SK-N-SH (cell line): ENCODE measurements around the gene SLC6A17. TPM values are rescaled to one million over a fixed set of nuclear protein-coding genes. Genes with fewer than 3 reads are reported as not detected.

Source experiments
- CTCF ChIA-PET: fragments of 300-600, 350-600 bp; formaldehyde crosslinking; extraction: SDS; loops from one replicate; lab custom pipeline; 2021; lab: Yijun Ruan, JAX
- POLR2A ChIA-PET: fragments of 350-600 bp; sonication (Branson Sonifier 250); formaldehyde crosslinking; extraction: SDS; loops from one replicate; lab custom pipeline; 2020; ENCODE audit warnings: antibody characterized with exemption, inconsistent platforms; lab: Yijun Ruan, JAX
- DNase-seq: peaks from one replicate; pipeline ENCODE4 v3.0.0; 2012
- H2AFZ ChIP-seq: fragments of 200-600 bp; sonication (generic); 2 replicates; pipeline ENCODE4 v1.8.1; 2016; ENCODE audit warnings: antibody characterized with exemption, mild to moderate bottlenecking, low read depth
- H3F3A ChIP-seq: fragments of 200-600 bp; sonication (generic); replicated peaks from 2 replicates; pipeline ENCODE3; 2016; ENCODE audit warnings: antibody characterized with exemption, mild to moderate bottlenecking; ENCODE audit not compliant: insufficient read depth
- H3K27ac ChIP-seq, 2 experiments: fragments of 200-500 bp in 1 of 2; fragments of 200-600 bp in 1 of 2; sonication (Bioruptor generic) in 1 of 2; sonication (generic), shearing (Covaris generic) in 1 of 2; 2 replicates each; pipeline versions ENCODE4 v1.5.1 to v1.6.1; 2014 to 2016; ENCODE audit warnings: low read depth in 2 of 2, inconsistent platforms in 1 of 2, low read length in 1 of 2, mild to moderate bottlenecking in 1 of 2, mixed read lengths in 1 of 2
- H3K27me3 ChIP-seq: fragments of 200-600 bp; sonication (generic), shearing (Covaris generic); 2 replicates; pipeline ENCODE4 v1.6.1; 2016; ENCODE audit warnings: mixed run types; ENCODE audit not compliant: insufficient read depth
- H3K36me3 ChIP-seq, 2 experiments: fragments of 200-500 bp in 1 of 2; fragments of 200-600 bp in 1 of 2; sonication (Bioruptor generic) in 1 of 2; sonication (generic) in 1 of 2; replicated peaks in 1 of 2; 2 replicates each; pipeline versions ENCODE3 to v1.5.1; 2014 to 2016; ENCODE audit warnings: low read length in 1 of 2, mild to moderate bottlenecking in 1 of 2; ENCODE audit not compliant: insufficient read depth in 2 of 2, control insufficient read depth in 1 of 2
- H3K4me1 ChIP-seq, 2 experiments: fragments of 200-500 bp in 1 of 2; fragments of 200-600 bp in 1 of 2; sonication (Bioruptor generic) in 1 of 2; sonication (generic), shearing (Covaris generic) in 1 of 2; 2 replicates each; pipeline versions ENCODE4 v1.5.1 to v1.6.1; 2014 to 2016; ENCODE audit warnings: low read depth in 1 of 2, low read length in 1 of 2, mixed run types in 1 of 2; ENCODE audit not compliant: insufficient read depth in 2 of 2, control insufficient read depth in 1 of 2
- H3K4me2 ChIP-seq: fragments of 200-600 bp; sonication (generic), shearing (Covaris generic); 2 replicates; pipeline ENCODE4 v1.6.1; 2017; ENCODE audit warnings: mixed run types
- H3K4me3 ChIP-seq, 2 experiments: fragments of 200-500 bp in 1 of 2; fragments of 200-600 bp in 1 of 2; sonication (Bioruptor generic) in 1 of 2; sonication (generic), shearing (Covaris generic) in 1 of 2; 2 replicates each; pipeline versions ENCODE4 v1.5.1 to v1.8.1; 2014 to 2016; ENCODE audit warnings: low read depth in 2 of 2, inconsistent platforms in 1 of 2, low read length in 1 of 2, mild to moderate bottlenecking in 1 of 2, mixed read lengths in 1 of 2, moderate library complexity in 1 of 2
- H3K79me2 ChIP-seq: fragments of 200-600 bp; sonication (generic); 2 replicates; pipeline ENCODE4 v1.8.1; 2017; ENCODE audit warnings: mild to moderate bottlenecking; ENCODE audit not compliant: insufficient read depth
- H3K9ac ChIP-seq: fragments of 200-600 bp; sonication (generic); 2 replicates; pipeline ENCODE4 v1.6.1; 2017; ENCODE audit warnings: mixed run types
- H3K9me2 ChIP-seq: fragments of 200-600 bp; sonication (generic); 2 replicates; pipeline ENCODE4 v1.6.1; 2017; ENCODE audit warnings: mixed run types
- H3K9me3 ChIP-seq: fragments of 200-600 bp; sonication (generic); 2 replicates; pipeline ENCODE4 v1.6.1; 2017; ENCODE audit warnings: mixed run types, mild to moderate bottlenecking, moderate library complexity
- H4K20me1 ChIP-seq: fragments of 200-600 bp; sonication (generic); 2 replicates; pipeline ENCODE4 v1.6.1; 2017; ENCODE audit warnings: mild to moderate bottlenecking, mixed run types; ENCODE audit not compliant: insufficient read depth
- CTCF ChIP-seq: fragments of 200-600 bp; sonication (generic); IDR thresholded peaks from 2 replicates; pipeline ENCODE4 v1.6.1; 2017; ENCODE audit warnings: antibody characterized with exemption, mild to moderate bottlenecking, moderate library complexity
- EP300 ChIP-seq, 2 experiments: IDR thresholded peaks; 2 replicates each; pipeline versions ENCODE4 v1.4.0 to v1.6.1; 2012; ENCODE audit warnings: borderline replicate concordance in 1 of 2, low read depth in 1 of 2, low read length in 1 of 2
- EZH2phosphoT487 ChIP-seq: fragments of 200-600 bp; sonication (generic); IDR thresholded peaks from 2 replicates; pipeline ENCODE4 v1.6.1; 2017; ENCODE audit warnings: low read depth, mixed run types, mild to moderate bottlenecking, antibody characterized with exemption, moderate library complexity, borderline replicate concordance
- FOXJ3 ChIP-seq: sonication (generic); formaldehyde crosslinking; IDR thresholded peaks from 2 replicates; pipeline ENCODE4 v1.5.1; 2020; ENCODE audit warnings: mild to moderate bottlenecking, missing genetic modification reagents
- FOXM1 ChIP-seq: IDR thresholded peaks from 2 replicates; pipeline ENCODE4 v1.4.0; 2012; ENCODE audit warnings: low read depth, mild to moderate bottlenecking
- GABPA ChIP-seq: IDR thresholded peaks from 2 replicates; pipeline ENCODE4 v1.4.0; 2012; ENCODE audit warnings: low read depth, mild to moderate bottlenecking
- GATA2 ChIP-seq: sonication (generic); formaldehyde crosslinking; IDR thresholded peaks from 2 replicates; pipeline ENCODE4 v1.5.0; 2020; ENCODE audit warnings: mild to moderate bottlenecking, missing genetic modification reagents
- IRF3 ChIP-seq: fragments of 150-350 bp; IDR thresholded peaks from 2 replicates; pipeline ENCODE4 v1.6.1; 2016; ENCODE audit warnings: mild to moderate bottlenecking, low read depth, low read length
- JUND ChIP-seq: IDR thresholded peaks from 2 replicates; pipeline ENCODE4 v1.4.0; 2012
- MAX ChIP-seq: IDR thresholded peaks from 2 replicates; pipeline ENCODE4 v1.4.0; 2012; ENCODE audit warnings: low read depth
- NFIC ChIP-seq: IDR thresholded peaks from 2 replicates; pipeline ENCODE4 v1.4.0; 2012; ENCODE audit warnings: borderline replicate concordance
- NRF1 ChIP-seq: IDR thresholded peaks from 2 replicates; pipeline ENCODE4 v1.6.1; 2012; ENCODE audit warnings: low read depth, mild to moderate bottlenecking, low read length
- RCOR1 ChIP-seq: fragments of 150-350 bp; IDR thresholded peaks from 2 replicates; pipeline ENCODE4 v1.6.1; 2017; ENCODE audit warnings: antibody characterized with exemption, low read length
- REST ChIP-seq: IDR thresholded peaks from 2 replicates; pipeline ENCODE4 v1.6.1; 2012; ENCODE audit warnings: mild to moderate bottlenecking, low read depth, low read length, moderate library complexity
- TAF1 ChIP-seq: IDR thresholded peaks from 2 replicates; pipeline ENCODE4 v1.6.1; 2012; ENCODE audit warnings: low read depth, mild to moderate bottlenecking, low read length, moderate library complexity, borderline replicate concordance
- TCF12 ChIP-seq: IDR thresholded peaks from 2 replicates; pipeline ENCODE4 v1.4.0; 2012
- TEAD4 ChIP-seq: IDR thresholded peaks from 2 replicates; pipeline ENCODE4 v1.4.0; 2012; ENCODE audit warnings: mild to moderate bottlenecking, borderline replicate concordance; ENCODE audit not compliant: insufficient read depth
- USF1 ChIP-seq: IDR thresholded peaks from 2 replicates; pipeline ENCODE4 v1.4.0; 2012; ENCODE audit warnings: low read depth, borderline replicate concordance
- USF2 ChIP-seq: fragments of 150-350 bp; IDR thresholded peaks from 2 replicates; pipeline ENCODE4 v1.6.1; 2017; ENCODE audit warnings: antibody characterized with exemption, low read length, low read depth, borderline replicate concordance
- YY1 ChIP-seq: IDR thresholded peaks from 2 replicates; pipeline ENCODE4 v1.4.0; 2012; ENCODE audit warnings: low read depth, mild to moderate bottlenecking
- WGBS: methylation state at CpG from one replicate; pipeline ENCODE4 v1.1.6; 2017; ENCODE audit warnings: low lambda C conversion rate; 5-methylcytosine and 5-hydroxymethylcytosine counted together
- polyA plus RNA-seq, 3 experiments: library from polyadenylated mRNA; depleted of rRNA; stranded (reverse); fragments of >200 nt; gene quantifications; 2 replicates each; pipeline ENCODE4 v1.2.3, GENCODE V29; 2012

Gene SLC6A17
- polyA plus RNA-seq, 1 of the 3 experiments (the other 2 are of a cell fraction) = 0.67 TPM

- Histone ChIP-seq H3K4me3 (no peak overlapping the region), H4K20me1 (no peaks in the 10 kb centered on the region), H3F3A (no peaks in the 10 kb centered on the region), H3K9me3 (no peaks in the 10 kb centered on the region), H3K9me2 (no peaks in the 10 kb centered on the region), H3K4me1 (peaks cover 0 to 42% of the 10 kb centered on the region in 2 experiments; a peak in 2 of 4 replicates), H3K36me3 (no peaks in the 10 kb centered on the region), H2AFZ (no peak overlapping the region), H3K4me2 (no peak overlapping the region), H3K27ac (no peak overlapping the region), H3K9ac (no peak overlapping the region), H3K27me3 (peaks cover 12% of the 10 kb centered on the region; the same call in 1 of the 2 replicates), H3K79me2 (no peaks in the 10 kb centered on the region)
- WGBS = 61% methylated on average over 6 of the region's 6 CpGs
- ChIA-PET POLR2A (no interaction called here), CTCF (interaction anchor here (1.0 to 19.1 kb wide), 5 partner anchors 9 to 244 kb away, joined by 3 to 1300 read pairs (median 5); no protein-coding TSS in a partner anchor)
- no peak for TF ChIP-seq USF1
- no peak for TF ChIP-seq REST
- no peak for TF ChIP-seq USF2
- TF ChIP-seq NRF1 = no peak
- no peak for TF ChIP-seq TAF1
- no peak for TF ChIP-seq TEAD4
- TF ChIP-seq CTCF = no peak
- no peak for TF ChIP-seq YY1
- TF ChIP-seq EP300 (IDR thresholded peaks at IDR 0.05; ENCODE audit: borderline replicate concordance in 1 of 2, low read depth in 1 of 2, low read length in 1 of 2) = no peak
- TF ChIP-seq FOXM1 = no peak
- no peak for TF ChIP-seq MAX
- TF ChIP-seq RCOR1 = no peak
- no peak for TF ChIP-seq IRF3
- no peak for TF ChIP-seq GATA2 (CRISPR knock-in tag)
- TF ChIP-seq FOXJ3 = no peak
- TF ChIP-seq EZH2phosphoT487 = no peak
- no peak for TF ChIP-seq JUND
- no peak for TF ChIP-seq NFIC
- no peak for TF ChIP-seq TCF12
- TF ChIP-seq GABPA = no peak
- no peak for DNase-seq
Measured at GRCh38 chr1:110216844-110217444, 66.7 kb downstream of the SLC6A17 start.
